ENCODE measurements around the gene CIP2A. TPM values are rescaled to one million over a fixed set of nuclear protein-coding genes. Genes with fewer than 3 reads are reported as not detected.

CIP2A gene
- total RNA-seq, 1 experiment from 2014 or later = 37.8 TPM

DNA sequence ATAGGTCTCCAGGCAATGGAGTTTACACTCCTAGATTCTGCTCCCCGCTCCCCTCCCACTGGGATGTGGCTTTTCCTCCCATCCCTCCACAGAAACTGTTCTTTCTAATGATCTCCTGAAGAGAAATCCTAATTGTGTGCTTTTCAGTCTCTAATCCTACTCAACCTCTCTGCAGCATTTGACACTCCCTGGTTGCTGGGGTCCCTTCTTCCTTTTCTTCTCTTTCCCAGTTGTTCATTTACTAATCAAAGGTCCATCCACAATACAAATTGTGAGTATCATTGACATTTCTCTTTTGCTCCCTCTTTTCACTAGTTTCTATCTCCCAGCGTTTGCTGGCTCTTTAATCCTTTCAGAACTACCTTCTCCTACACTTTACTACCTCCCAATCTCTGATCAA lies 72.4 kb downstream of the CIP2A start:
- Histone ChIP-seq H3K4me3 (ENCODE audit: low read length) (no peak overlapping the region), H3K79me2 (ENCODE audit: low read length) (no peaks in the 10 kb centered on the region), H2AFZ (ENCODE audit: low read length) (no peak overlapping the region), H3K4me1 (ENCODE audit: low read length) (no peaks in the 10 kb centered on the region), H3K27me3 (ENCODE audit: low read length) (no peaks in the 10 kb centered on the region), H3K9ac (ENCODE audit: low read length) (no peak overlapping the region), H3K36me3 (ENCODE audit: insufficient read depth, low read length) (no peaks in the 10 kb centered on the region), H3K9me2 (replicated peaks; ENCODE audit: insufficient read depth, low read length) (no peaks in the 10 kb centered on the region), H3K27ac (ENCODE audit: low read length) (no peak overlapping the region), H3K4me2 (ENCODE audit: low read depth, low read length, poor library complexity, severe bottlenecking) (no peak overlapping the region), H3K9me3 (ENCODE audit: low read length) (no peaks in the 10 kb centered on the region), H4K20me1 (ENCODE audit: insufficient read depth, low read depth, low read length) (no peaks in the 10 kb centered on the region)
- no peak for DNase-seq

- Histone ChIP-seq H3K4me2 (ENCODE audit: low read depth, low read length, poor library complexity, severe bottlenecking) (no peak overlapping the region), H2AFZ (ENCODE audit: low read length) (no peak overlapping the region), H3K9me3 (ENCODE audit: low read length) (no peaks in the 10 kb centered on the region), H4K20me1 (ENCODE audit: insufficient read depth, low read depth, low read length) (no peaks in the 10 kb centered on the region), H3K27ac (ENCODE audit: low read length) (no peak overlapping the region), H3K9me2 (replicated peaks; ENCODE audit: insufficient read depth, low read length) (no peaks in the 10 kb centered on the region), H3K36me3 (ENCODE audit: insufficient read depth, low read length) (no peaks in the 10 kb centered on the region), H3K4me1 (ENCODE audit: low read length) (no peaks in the 10 kb centered on the region), H3K4me3 (ENCODE audit: low read length) (no peak overlapping the region), H3K27me3 (ENCODE audit: low read length) (no peaks in the 10 kb centered on the region), H3K9ac (ENCODE audit: low read length) (no peak overlapping the region), H3K79me2 (ENCODE audit: low read length) (no peaks in the 10 kb centered on the region)
- DNase-seq = no peak
Observed at GRCh38 chr3:108513961-108514360, 75.3 kb downstream of the CIP2A start.

- Histone ChIP-seq H3K4me2 (ENCODE audit: low read depth, low read length, poor library complexity, severe bottlenecking) (no peak overlapping the region), H4K20me1 (ENCODE audit: insufficient read depth, low read depth, low read length) (no peaks in the 10 kb centered on the region), H3K36me3 (ENCODE audit: insufficient read depth, low read length) (no peaks in the 10 kb centered on the region), H3K9ac (ENCODE audit: low read length) (no peak overlapping the region), H3K79me2 (ENCODE audit: low read length) (no peaks in the 10 kb centered on the region), H3K9me3 (ENCODE audit: low read length) (no peaks in the 10 kb centered on the region), H3K9me2 (replicated peaks; ENCODE audit: insufficient read depth, low read length) (no peaks in the 10 kb centered on the region), H3K4me1 (ENCODE audit: low read length) (no peaks in the 10 kb centered on the region), H3K27me3 (ENCODE audit: low read length) (no peaks in the 10 kb centered on the region), H3K4me3 (ENCODE audit: low read length) (no peak overlapping the region), H3K27ac (ENCODE audit: low read length) (no peak overlapping the region), H2AFZ (ENCODE audit: low read length) (no peak overlapping the region)
- no peak for DNase-seq
Observed at GRCh38 chr3:108512671-108513070, 76.6 kb downstream of the CIP2A start.

DNA sequence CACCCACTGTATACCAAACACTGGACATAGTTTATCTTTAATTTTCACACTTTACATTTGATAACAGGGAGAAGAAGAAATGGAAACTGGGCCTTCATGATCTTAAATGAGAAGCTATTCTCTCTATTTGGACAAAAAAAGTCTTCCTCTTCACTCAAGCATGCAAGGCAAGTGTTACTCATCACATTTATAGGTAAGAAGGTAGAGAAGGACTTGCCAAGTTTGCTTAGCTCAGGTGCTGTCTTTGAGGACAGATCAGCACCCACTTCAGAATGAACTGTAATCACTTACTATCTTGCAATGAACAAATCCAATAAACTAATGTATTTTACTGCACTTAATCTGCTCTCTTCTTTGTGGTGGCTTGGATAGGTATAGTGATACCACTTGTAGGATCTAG lies 77.7 kb downstream of the CIP2A start:
- no peak overlapping the region for H2AFZ ChIP-seq (ENCODE audit: low read length)
- no peak overlapping the region for H3K4me2 ChIP-seq (ENCODE audit: low read depth, low read length, poor library complexity, severe bottlenecking)
- H3K27me3 ChIP-seq (ENCODE audit: low read length) = no peaks in the 10 kb centered on the region
- no peaks in the 10 kb centered on the region for H3K36me3 ChIP-seq (ENCODE audit: insufficient read depth, low read length)
- DNase-seq = no peak
- H4K20me1 ChIP-seq (ENCODE audit: insufficient read depth, low read depth, low read length) = no peaks in the 10 kb centered on the region
- no peaks in the 10 kb centered on the region for H3K79me2 ChIP-seq (ENCODE audit: low read length)
- no peaks in the 10 kb centered on the region for H3K4me1 ChIP-seq (ENCODE audit: low read length)
- no peak overlapping the region for H3K9ac ChIP-seq (ENCODE audit: low read length)
- no peaks in the 10 kb centered on the region for H3K9me3 ChIP-seq (ENCODE audit: low read length)
- H3K4me3 ChIP-seq (ENCODE audit: low read length) = no peak overlapping the region
- no peak overlapping the region for H3K27ac ChIP-seq (ENCODE audit: low read length)
- no peaks in the 10 kb centered on the region for H3K9me2 ChIP-seq (replicated peaks; ENCODE audit: insufficient read depth, low read length)

DNA sequence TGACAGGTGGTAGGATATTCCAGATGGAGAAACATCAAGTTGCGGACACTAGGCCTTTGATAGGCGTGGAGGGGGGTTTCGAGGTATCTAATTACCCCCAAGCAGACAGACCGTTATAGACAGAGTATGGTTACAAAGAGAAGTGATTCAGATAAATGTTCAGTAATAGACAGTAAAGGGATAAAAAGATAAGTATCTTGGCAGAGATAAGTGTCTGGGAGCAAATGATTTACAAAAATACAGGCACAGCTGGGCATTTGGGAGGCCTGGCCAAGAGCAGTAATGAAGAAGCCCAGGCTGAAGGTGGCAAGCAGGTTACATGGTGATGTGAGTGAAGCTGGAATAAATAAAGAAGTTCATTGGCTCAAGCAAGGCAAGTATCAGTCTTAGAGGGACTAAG lies 78.2 kb downstream of the CIP2A start:
- Histone ChIP-seq H3K79me2 (ENCODE audit: low read length) (no peaks in the 10 kb centered on the region), H3K4me2 (ENCODE audit: low read depth, low read length, poor library complexity, severe bottlenecking) (no peak overlapping the region), H3K9ac (ENCODE audit: low read length) (no peak overlapping the region), H4K20me1 (ENCODE audit: insufficient read depth, low read depth, low read length) (no peaks in the 10 kb centered on the region), H3K27ac (ENCODE audit: low read length) (no peak overlapping the region), H3K36me3 (ENCODE audit: insufficient read depth, low read length) (no peaks in the 10 kb centered on the region), H3K27me3 (ENCODE audit: low read length) (no peaks in the 10 kb centered on the region), H3K4me1 (ENCODE audit: low read length) (no peaks in the 10 kb centered on the region), H3K9me3 (ENCODE audit: low read length) (no peaks in the 10 kb centered on the region), H2AFZ (ENCODE audit: low read length) (no peak overlapping the region), H3K9me2 (replicated peaks; ENCODE audit: insufficient read depth, low read length) (no peaks in the 10 kb centered on the region), H3K4me3 (ENCODE audit: low read length) (no peak overlapping the region)
- DNase-seq = no peak

DNA sequence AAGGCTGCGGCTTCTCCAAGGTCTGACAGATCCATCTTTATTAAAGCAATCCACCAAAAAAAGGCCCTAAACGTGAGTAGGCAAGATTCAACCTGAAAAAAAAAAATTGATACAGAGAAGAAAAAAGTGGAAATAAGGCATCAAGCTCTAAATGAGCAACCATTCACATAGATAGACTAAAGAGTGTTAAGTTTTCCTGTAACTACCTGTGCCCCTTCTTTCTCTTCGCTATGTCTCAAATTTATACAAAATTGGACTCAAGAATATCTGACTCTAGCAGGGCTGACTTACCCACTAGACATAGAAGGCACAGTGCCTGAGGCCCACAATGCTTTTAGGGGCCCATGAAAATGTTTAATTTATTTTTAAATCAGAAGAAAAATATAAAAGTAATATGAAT lies 78.7 kb downstream of the CIP2A start, which contains the start of gene MYH15:
MYH15 (minus strand) TSS at position 101 of the 400 bp plus-strand sequence; CDS start at position 35, 66 bp downstream.
- Histone ChIP-seq H3K9me2 (replicated peaks; ENCODE audit: insufficient read depth, low read length) (no peaks in the 10 kb centered on the region), H3K4me3 (ENCODE audit: low read length) (no peak within 1 kb of the TSS), H2AFZ (ENCODE audit: low read length) (no peak within 1 kb of the TSS), H3K9ac (ENCODE audit: low read length) (no peak within 1 kb of the TSS), H3K4me2 (ENCODE audit: low read depth, low read length, poor library complexity, severe bottlenecking) (no peak within 1 kb of the TSS), H3K36me3 (ENCODE audit: insufficient read depth, low read length) (no peaks in the 10 kb centered on the region), H3K4me1 (ENCODE audit: low read length) (no peaks in the 10 kb centered on the region), H3K27me3 (ENCODE audit: low read length) (no peaks in the 10 kb centered on the region), H3K27ac (ENCODE audit: low read length) (no peak within 1 kb of the TSS), H3K9me3 (ENCODE audit: low read length) (no peaks in the 10 kb centered on the region), H3K79me2 (ENCODE audit: low read length) (no peaks in the 10 kb centered on the region), H4K20me1 (ENCODE audit: insufficient read depth, low read depth, low read length) (no peaks in the 10 kb centered on the region)
- DNase-seq = no peak

DNA sequence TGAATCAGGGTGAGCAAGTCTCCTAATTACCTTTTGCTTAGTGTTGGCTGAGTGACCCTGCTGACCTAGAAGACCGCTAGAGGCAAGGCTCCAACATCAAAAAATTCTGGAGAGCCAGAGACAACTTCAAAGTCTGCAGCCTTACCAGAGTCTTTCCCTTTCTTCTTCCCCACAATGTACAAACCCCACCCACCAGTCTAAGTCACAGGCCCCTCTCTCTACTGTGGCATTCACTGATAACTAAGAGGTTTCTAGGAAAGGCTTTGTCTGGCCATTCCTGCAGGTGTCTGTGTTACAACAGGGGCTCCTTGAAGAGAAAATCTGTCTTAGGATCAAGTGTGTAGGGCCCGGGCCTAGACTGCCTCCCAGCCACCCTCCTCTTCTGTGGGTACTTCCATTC lies 79.4 kb downstream of the CIP2A start:
- H3K27ac ChIP-seq (ENCODE audit: low read length) = no peak overlapping the region
- no peak overlapping the region for H3K4me3 ChIP-seq (ENCODE audit: low read length)
- no peaks in the 10 kb centered on the region for H3K27me3 ChIP-seq (ENCODE audit: low read length)
- no peak overlapping the region for H3K9ac ChIP-seq (ENCODE audit: low read length)
- no peaks in the 10 kb centered on the region for H3K9me2 ChIP-seq (replicated peaks; ENCODE audit: insufficient read depth, low read length)
- no peaks in the 10 kb centered on the region for H4K20me1 ChIP-seq (ENCODE audit: insufficient read depth, low read depth, low read length)
- no peaks in the 10 kb centered on the region for H3K9me3 ChIP-seq (ENCODE audit: low read length)
- no peaks in the 10 kb centered on the region for H3K4me1 ChIP-seq (ENCODE audit: low read length)
- no peaks in the 10 kb centered on the region for H3K79me2 ChIP-seq (ENCODE audit: low read length)
- no peak for DNase-seq
- no peaks in the 10 kb centered on the region for H3K36me3 ChIP-seq (ENCODE audit: insufficient read depth, low read length)
- H3K4me2 ChIP-seq (ENCODE audit: low read depth, low read length, poor library complexity, severe bottlenecking) = no peak overlapping the region
- H2AFZ ChIP-seq (ENCODE audit: low read length) = no peak overlapping the region

DNA sequence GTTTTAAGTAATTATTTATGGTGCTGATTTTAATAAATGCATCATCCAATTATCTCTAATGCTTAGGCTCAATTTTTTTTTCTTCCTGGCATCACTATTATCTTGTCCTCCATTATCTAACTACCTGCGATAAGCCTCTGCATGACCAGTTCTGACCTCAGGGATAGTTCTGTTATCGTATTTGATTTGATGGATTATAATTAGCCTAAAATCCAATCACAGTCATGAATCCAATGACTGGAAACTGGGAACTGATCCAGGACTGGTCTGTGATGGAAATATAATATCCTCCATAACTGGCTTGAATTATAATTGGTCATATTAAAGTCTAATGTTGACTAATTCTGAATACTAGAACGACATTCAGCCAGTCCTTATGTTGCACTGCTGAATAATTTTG lies 80.0 kb downstream of the CIP2A start:
- Histone ChIP-seq H3K27ac (ENCODE audit: low read length) (no peak overlapping the region), H2AFZ (ENCODE audit: low read length) (no peak overlapping the region), H4K20me1 (ENCODE audit: insufficient read depth, low read depth, low read length) (no peaks in the 10 kb centered on the region), H3K4me3 (ENCODE audit: low read length) (no peak overlapping the region), H3K9ac (ENCODE audit: low read length) (no peak overlapping the region), H3K4me2 (ENCODE audit: low read depth, low read length, poor library complexity, severe bottlenecking) (no peak overlapping the region), H3K27me3 (ENCODE audit: low read length) (no peaks in the 10 kb centered on the region), H3K9me3 (ENCODE audit: low read length) (no peaks in the 10 kb centered on the region), H3K4me1 (ENCODE audit: low read length) (no peaks in the 10 kb centered on the region), H3K79me2 (ENCODE audit: low read length) (no peaks in the 10 kb centered on the region), H3K36me3 (ENCODE audit: insufficient read depth, low read length) (no peaks in the 10 kb centered on the region), H3K9me2 (replicated peaks; ENCODE audit: insufficient read depth, low read length) (no peaks in the 10 kb centered on the region)
- no peak for DNase-seq

- DNase-seq = no peak
- no peaks in the 10 kb centered on the region for H3K9me2 ChIP-seq (replicated peaks; ENCODE audit: insufficient read depth, low read length)
- no peaks in the 10 kb centered on the region for H4K20me1 ChIP-seq (ENCODE audit: insufficient read depth, low read depth, low read length)
- no peaks in the 10 kb centered on the region for H3K27me3 ChIP-seq (ENCODE audit: low read length)
- no peaks in the 10 kb centered on the region for H3K36me3 ChIP-seq (ENCODE audit: insufficient read depth, low read length)
- H2AFZ ChIP-seq (ENCODE audit: low read length) = no peak overlapping the region
- no peak overlapping the region for H3K4me3 ChIP-seq (ENCODE audit: low read length)
- H3K4me1 ChIP-seq (ENCODE audit: low read length) = no peaks in the 10 kb centered on the region
- no peaks in the 10 kb centered on the region for H3K79me2 ChIP-seq (ENCODE audit: low read length)
- H3K27ac ChIP-seq (ENCODE audit: low read length) = no peak overlapping the region
- no peak overlapping the region for H3K9ac ChIP-seq (ENCODE audit: low read length)
- H3K9me3 ChIP-seq (ENCODE audit: low read length) = no peaks in the 10 kb centered on the region
- H3K4me2 ChIP-seq (ENCODE audit: low read depth, low read length, poor library complexity, severe bottlenecking) = no peak overlapping the region
Observed at GRCh38 chr3:108507902-108508301, 81.3 kb downstream of the CIP2A start.
